EH (cell line): ENCODE results near the gene FAM168A.

Experiments
- DNase-seq: peaks from one replicate; pipeline ENCODE4 v3.0.0-alpha.2; 2015; ENCODE audit warnings: low read depth

The FAM168A gene

GRCh38 chr11:73367482-73368024 is 230.4 kb downstream of the FAM168A start:
- DNase-seq: no peak

- no peak for DNase-seq
Measured at GRCh38 chr11:73366953-73367352, 231.0 kb downstream of the FAM168A start.

- DNase-seq: no peak
Measured at GRCh38 chr11:73366265-73366610, 231.7 kb downstream of the FAM168A start.

DNA sequence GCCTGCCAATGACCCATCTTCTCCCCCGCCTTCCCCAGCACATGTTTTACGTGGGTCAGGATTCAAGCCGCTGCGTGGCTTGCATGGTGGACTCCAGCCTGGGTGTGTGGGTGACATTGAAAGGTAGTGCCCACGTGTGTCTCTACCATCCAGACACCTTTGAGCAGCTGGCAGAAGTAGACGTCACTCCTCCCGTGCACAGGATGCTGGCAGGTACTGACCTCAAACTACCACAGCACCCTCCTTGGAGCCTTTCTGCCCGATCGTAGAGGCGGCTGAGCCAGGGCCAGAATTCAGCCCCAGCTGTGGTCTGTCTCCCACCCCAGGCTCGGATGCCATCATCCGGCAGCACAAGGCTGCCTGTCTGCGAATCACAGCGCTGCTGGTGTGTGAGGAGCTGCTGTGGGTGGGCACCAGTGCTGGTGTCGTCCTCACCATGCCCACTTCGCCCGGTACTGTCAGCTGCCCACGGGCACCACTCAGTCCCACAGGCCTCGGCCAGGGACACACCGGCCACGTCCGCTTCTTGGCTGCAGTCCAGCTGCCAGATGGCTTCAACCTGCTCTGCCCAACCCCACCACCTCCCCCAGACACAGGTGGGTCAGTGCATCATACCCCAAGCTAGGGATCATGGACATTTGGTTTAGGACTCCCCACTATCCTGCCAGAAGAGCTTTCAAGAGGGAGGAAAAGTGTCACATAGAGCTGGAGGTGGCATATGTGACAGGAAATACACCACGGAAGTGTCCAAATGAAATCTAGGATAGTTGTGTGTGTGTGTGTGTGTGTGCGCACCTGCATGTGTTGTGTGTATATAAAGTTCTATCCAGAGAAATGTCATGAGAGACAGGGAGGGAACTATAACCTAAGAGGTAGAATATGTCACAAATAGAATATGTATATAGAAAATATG is 232.3 kb downstream of the FAM168A start:
- DNase-seq: no peak

DNA sequence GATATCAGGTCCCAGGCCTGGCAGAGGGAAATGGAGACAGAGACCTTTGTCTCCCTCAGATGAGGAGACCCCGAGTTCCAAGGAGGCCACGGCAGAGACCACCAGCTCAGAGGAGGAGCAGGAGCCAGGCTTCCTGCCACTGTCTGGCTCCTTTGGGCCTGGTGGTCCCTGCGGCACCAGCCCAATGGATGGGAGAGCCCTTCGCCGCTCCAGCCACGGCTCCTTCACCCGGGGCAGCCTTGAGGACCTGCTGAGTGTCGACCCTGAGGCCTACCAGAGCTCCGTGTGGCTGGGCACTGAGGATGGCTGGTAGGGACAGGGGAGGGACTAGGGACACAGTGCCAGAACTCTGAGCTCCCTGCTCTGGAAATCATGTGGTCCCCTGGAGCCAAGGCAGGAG is 234.8 kb downstream of the FAM168A start:
- no peak for DNase-seq

DNA sequence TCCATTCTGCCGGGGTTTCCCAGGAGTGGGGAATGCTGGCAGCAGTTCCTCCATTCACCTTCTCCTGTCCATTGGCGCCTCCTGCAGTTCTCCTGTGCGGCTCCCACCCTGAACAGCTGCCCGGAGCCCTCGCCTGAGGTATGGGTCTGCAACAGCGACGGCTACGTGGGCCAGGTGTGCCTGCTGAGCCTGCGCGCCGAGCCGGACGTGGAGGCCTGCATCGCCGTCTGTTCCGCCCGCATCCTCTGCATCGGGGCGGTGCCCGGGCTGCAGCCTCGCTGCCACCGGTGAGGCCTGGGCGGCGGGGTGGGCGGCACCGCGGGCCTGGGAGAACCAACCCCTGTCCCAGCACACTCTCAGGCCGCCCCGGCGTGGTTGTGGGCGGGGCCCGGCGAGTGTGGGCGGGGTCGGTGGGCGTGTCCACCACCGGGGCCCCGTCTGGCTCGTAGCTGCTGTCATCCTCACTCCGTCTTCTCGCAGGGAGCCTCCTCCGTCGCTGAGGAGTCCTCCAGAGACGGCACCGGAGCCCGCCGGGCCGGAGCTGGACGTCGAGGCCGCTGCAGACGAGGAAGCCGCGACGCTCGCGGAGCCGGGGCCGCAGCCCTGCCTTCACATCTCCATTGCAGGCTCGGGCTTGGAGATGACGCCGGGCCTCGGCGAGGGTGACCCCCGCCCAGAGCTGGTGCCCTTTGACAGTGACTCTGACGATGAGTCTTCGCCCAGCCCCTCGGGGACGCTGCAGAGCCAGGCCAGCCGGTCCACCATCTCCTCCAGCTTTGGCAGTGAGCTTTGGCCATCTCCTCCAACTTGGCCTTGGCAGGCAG is 235.7 kb downstream of the FAM168A start:
- DNase-seq: no peak

DNA sequence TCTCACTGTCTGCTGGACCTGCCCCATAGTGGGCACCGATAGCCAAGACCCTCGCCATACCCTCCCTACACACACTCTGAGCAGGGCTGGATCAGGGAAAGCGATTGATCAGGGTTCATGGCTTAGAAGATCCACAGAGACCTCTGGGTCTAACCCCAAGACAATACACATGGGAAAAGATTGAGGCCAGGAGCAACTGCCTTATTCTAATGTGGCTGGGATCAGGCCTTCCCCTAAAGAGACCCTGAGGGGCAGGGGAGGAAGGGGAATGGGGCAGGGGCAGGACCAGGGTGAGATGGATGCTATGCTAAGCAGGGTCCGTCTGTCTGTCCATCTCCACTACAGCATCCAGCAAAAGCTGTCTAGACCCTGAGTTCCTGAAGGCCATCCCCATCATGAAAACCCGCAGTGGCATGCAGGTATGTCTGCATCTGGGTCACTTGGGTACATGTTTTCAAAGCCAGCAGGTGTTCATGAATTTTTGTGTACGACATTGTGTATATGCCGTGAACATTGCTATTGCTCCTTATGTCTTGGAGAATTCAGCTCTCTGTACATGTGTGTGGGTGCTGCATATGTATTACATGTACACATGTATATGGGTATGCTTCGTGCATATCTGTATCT is 237.1 kb downstream of the FAM168A start:
- DNase-seq: no peak

GRCh38 chr11:73359930-73360742 is 237.8 kb downstream of the FAM168A start:
- DNase-seq: peak; percentile 37

- no peak for DNase-seq
Measured at GRCh38 chr11:73359341-73359740, 238.6 kb downstream of the FAM168A start.

- DNase-seq: peak; percentile 35
Measured at GRCh38 chr11:73358071-73358470, 239.8 kb downstream of the FAM168A start.

DNA sequence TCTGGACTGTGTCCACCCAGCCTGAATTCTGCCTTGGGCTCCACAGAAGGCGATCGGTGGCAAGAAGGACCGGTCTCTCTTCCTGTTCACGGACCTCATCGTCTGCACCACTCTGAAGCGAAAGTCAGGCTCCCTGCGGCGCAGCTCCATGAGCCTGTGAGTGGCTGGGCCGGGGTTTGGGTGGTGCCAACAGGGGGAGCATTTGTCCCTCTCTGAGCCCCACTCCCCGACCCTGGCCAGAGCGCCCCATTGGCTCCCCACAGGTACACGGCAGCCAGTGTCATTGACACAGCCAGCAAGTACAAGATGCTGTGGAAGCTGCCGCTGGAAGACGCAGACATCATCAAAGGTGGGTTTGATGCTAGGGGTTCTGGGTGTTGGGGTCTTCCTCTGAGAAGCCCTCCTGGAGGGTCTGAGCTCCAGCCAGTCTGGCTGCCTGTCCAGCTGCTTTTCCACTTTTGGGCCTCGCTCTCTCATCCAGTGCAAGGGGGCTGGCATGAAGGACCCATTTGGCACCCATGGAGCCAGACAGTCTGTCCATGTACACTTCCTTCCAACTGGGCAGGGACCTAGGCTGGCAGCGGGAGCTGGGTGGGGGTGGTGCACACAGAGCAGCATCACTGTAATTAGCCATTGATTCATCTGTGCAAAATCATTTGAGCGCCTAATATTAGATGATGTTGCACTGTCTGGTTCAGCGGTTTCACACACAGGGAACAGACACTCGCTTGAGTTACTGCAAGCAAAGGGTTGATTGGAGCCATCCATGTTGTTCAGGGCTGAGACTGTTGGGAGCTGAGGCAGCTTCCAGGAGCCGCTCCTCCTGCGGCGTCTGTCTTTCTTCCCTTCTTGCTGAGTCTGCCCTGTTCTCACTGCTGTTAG is 240.7 kb downstream of the FAM168A start:
- no peak for DNase-seq

DNA sequence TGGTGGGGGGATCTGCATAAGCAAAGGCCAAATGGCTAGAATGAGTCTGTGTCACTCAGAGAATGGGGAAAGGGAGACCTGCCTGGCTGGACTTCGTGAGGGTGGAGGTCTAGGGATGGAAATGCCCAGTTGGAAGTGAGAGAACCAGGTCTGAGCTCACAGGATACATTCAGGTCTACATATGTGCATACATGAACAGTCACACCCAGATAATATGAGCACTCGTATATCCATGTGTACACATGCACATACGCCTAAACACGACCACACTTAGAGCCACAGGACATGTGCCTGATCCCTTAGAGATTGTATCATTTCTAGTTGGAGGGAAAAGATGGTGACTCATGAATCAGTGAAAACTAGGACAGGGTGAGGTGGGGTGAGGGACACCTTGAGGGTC is 242.8 kb downstream of the FAM168A start:
- DNase-seq: no peak

GRCh38 chr11:73353422-73353821 is 244.5 kb downstream of the FAM168A start:
- DNase-seq: no peak

- DNase-seq: peak; percentile 72
Measured at GRCh38 chr11:73350908-73351636, 246.8 kb downstream of the FAM168A start.
